Ramos (cell line): ENCODE measurements around the gene MCOLN2.
"Not testable (repeated sequence)": the region's sequence is repeated elsewhere in the genome, so short reads cannot be mapped to it uniquely, and the experiment has no call there.

Source experiments
- in situ Hi-C: fragments of 300-500 bp; cut with MboI; formaldehyde crosslinking; loops from one replicate; pipeline ENCODE4 v1.14.3; 2022; ENCODE audit warnings: low sequenced_read_pairs; ENCODE audit not compliant: unreplicated experiment

MCOLN2 gene

GRCh38 chr1:84988588-84988987, 8.3 kb downstream of the MCOLN2 start:
- in situ Hi-C loops = no loop called here

DNA sequence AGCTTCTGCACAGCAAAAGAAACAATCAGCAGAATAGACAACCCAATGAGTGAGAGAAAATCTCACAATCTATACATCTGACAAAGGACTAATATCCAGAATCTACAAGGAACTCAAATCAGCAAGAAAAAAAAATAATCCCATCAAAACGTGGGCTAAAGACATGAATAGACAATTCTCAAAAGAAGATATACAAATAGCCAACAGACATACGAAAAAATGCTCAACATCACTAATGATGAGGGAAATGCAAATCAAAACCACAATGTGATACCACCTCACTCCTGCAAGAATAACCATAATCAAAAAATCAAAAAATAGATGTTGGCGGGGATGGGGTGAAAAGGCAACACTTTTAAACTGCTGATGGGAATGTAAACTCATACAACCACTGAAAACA, 10.4 kb downstream of the MCOLN2 start:
- in situ Hi-C loops = not testable (repeated sequence)

- in situ Hi-C loops = no loop called here
Observed at GRCh38 chr1:84985365-84985764, 11.5 kb downstream of the MCOLN2 start.

DNA sequence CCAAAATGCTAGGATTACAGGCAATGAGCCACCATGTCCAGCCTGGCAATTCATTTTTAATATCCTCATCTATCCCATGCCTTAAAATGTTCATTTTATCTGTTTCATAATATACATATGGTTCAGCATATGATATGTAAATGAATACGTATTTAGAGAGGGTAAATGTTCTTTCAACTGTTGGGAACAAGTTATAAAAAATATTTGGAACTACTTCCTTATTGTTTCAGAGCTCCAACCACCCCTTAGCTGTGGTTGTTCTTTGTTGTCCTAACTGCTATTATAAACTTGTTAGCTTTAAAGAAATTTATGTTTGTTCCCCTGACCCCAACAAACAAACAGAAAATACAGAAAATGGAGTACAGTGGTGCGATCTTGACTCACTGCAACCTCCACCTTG, 14.5 kb downstream of the MCOLN2 start:
- in situ Hi-C loops = no loop called here

GRCh38 chr1:84975035-84975434, 21.9 kb downstream of the MCOLN2 start:
- in situ Hi-C loops = no loop called here

- in situ Hi-C loops = no loop called here
Observed at GRCh38 chr1:84973498-84974334, 23.2 kb downstream of the MCOLN2 start.

DNA sequence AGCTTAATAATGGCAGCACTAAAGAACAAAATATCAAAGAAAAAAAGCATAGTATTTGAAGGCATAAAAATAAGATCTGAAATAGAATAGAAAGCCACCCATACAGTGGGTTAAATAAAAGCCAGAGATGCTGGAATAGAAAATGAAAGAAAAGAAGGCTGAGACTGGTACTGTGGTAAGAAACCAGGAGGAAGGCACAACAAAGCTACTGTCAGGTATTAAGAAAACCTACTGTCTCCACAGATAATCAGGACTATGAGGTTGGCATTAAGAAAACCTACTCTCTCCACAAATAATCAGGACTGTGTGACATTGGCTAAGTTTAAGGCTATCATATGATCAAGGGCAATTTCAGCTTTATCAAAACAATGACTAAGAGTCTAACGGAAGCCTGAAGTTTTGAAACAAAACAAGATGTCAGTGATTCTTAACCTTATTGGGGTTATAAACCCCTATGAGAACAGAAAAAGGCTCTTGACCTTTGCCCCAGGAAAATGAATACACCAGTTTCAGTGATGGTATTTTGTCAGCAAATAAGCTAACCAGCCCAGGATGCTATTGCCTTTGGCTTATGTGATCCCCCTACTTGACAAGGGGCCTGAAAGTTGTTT, 24.4 kb downstream of the MCOLN2 start:
- in situ Hi-C loops = no loop called here

- in situ Hi-C loops = no loop called here
Observed at GRCh38 chr1:84971957-84972356, 25.0 kb downstream of the MCOLN2 start.

GRCh38 chr1:84969489-84970250, 27.2 kb downstream of the MCOLN2 start:
- in situ Hi-C loops = no loop called here

DNA sequence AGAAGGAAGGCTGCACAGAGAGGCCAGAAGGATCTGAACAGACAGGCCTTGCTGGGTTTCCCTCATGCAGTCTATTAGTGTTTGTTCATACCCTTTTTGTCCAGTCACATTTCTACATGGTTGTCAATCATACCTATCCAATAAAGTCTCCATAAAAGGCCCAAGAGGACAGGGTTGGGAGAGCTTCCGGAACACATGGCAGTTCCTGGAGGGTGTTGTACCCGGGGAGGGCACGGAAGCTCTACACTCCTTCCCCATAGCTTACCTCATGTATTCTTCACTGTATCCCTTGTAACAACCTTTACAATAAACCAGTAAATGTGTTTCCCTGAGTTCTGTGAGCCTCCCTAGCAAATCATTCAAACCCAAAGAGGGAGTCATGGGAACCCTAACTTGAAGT, 28.0 kb downstream of the MCOLN2 start:
- in situ Hi-C loops = no loop called here

- in situ Hi-C loops = no loop called here
Observed at GRCh38 chr1:84968101-84968500, 28.8 kb downstream of the MCOLN2 start.

- in situ Hi-C loops = no loop called here
Observed at GRCh38 chr1:84967666-84968065, 29.2 kb downstream of the MCOLN2 start.

DNA sequence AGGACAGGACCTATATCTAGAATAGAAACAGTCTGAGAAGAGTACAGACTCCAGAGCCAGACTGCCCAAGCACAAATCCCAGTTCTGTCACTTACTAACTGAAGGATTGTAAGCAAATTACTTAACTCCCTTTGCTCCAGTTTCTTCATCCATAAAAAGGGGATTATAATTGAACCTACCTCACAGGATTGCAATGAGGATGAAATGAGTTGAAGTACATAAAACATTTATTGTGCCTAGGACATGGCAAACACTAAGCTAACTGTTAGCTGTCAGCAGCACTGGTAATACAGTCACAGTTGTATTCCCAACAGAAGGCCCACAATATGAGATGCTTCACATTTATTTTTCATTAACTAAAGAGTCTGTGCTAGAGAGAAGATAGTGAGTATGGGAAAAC, 33.9 kb downstream of the MCOLN2 start:
- in situ Hi-C loops = no loop called here

- in situ Hi-C loops = no loop called here
Observed at GRCh38 chr1:84961316-84961715, 35.6 kb downstream of the MCOLN2 start.

GRCh38 chr1:84960371-84960770, 36.5 kb downstream of the MCOLN2 start:
- in situ Hi-C loops = no loop called here

- in situ Hi-C loops = no loop called here
Observed at GRCh38 chr1:84959294-84959693, 37.6 kb downstream of the MCOLN2 start.

GRCh38 chr1:84957966-84958365, 38.9 kb downstream of the MCOLN2 start:
- in situ Hi-C loops = no loop called here

DNA sequence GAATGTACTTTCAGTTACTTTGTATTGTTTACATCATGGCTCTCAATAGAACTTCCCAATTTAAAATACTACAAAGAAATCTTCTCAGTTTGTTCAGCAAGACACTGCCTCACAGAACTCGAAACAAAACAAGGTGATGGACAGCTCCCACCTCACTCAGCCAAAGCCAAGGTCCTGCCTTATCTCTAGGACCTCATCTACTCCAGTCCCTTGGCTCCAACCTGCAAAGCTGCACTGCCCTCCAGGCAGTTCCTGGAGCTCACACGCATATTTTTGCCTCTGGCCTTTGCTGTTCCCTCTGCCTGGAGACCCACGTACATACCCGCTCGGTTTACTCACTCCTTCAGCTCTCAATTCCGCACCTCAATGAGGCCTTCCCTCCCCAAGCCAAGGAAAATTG, 40.3 kb downstream of the MCOLN2 start:
- in situ Hi-C loops = no loop called here

DNA sequence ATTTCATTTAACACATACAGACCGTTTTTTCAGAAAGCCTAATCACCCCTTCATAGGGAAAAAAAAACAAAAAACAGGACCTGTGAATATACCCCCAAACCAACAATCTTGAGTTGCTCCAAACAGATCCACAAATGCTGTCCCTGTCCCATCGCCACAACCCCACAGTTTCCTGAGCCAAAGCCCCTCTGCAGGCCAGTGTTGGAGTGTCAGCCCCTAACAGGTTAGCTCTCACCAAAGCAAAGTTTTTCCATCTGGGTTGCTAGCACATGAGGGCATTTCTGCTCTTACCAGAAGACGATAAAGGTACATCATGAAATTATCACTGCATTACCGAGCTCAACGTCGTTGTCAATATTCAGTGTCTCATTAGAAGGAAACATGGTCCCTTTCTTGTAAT, 40.8 kb downstream of the MCOLN2 start:
- in situ Hi-C loops = no loop called here

GRCh38 chr1:84949664-84950063, 47.2 kb downstream of the MCOLN2 start:
- in situ Hi-C loops = no loop called here
